H1 (cell line): ENCODE data around the gene CHST2.
"Not testable (repeated sequence)": the region's sequence is repeated elsewhere in the genome, so short reads cannot be mapped to it uniquely, and the experiment has no call there.

Source experiments
- ASH2L ChIP-seq: fragments of 200-600, 300-600 bp; sonication (generic); IDR thresholded peaks from one replicate; pipeline ENCODE4 v1.7.1; 2017; ENCODE audit warnings: low read length
- CTCF ChIP-seq, 3 experiments: IDR thresholded peaks; 1 replicate in 2 of 3; 2 replicates in 1 of 3; pipeline versions ENCODE4 v1.5.1 to v1.6.1; 2011; ENCODE audit warnings: low read length in 3 of 3, mild to moderate bottlenecking in 3 of 3, inconsistent platforms in 2 of 3, low read depth in 1 of 3, moderate library complexity in 1 of 3; ENCODE audit not compliant: insufficient read depth in 1 of 3; ENCODE audit errors: control extremely low read depth in 1 of 3
- RXRA ChIP-seq: IDR thresholded peaks from 2 replicates; pipeline ENCODE4 v1.6.1; 2011; ENCODE audit warnings: low read depth, mild to moderate bottlenecking, low read length, moderate library complexity; ENCODE audit not compliant: insufficient read depth
- TF ChIP-seq, protein P1 (sequence below): IDR thresholded peaks from 2 replicates; pipeline ENCODE4 v1.6.1; 2012; ENCODE audit warnings: low read length, inconsistent platforms

GRCh38 chr3:143073983-143074382 lies 45.6 kb upstream of the CHST2 start:
- not testable (repeated sequence) for TF ChIP-seq CTCF (IDR thresholded peaks at IDR 0.05; ENCODE audit: control extremely low read depth in 1 of 3, insufficient read depth in 1 of 3, low read depth in 1 of 3, low read length in 3 of 3); ASH2L; RXRA
- TF ChIP-seq, protein P1, sequence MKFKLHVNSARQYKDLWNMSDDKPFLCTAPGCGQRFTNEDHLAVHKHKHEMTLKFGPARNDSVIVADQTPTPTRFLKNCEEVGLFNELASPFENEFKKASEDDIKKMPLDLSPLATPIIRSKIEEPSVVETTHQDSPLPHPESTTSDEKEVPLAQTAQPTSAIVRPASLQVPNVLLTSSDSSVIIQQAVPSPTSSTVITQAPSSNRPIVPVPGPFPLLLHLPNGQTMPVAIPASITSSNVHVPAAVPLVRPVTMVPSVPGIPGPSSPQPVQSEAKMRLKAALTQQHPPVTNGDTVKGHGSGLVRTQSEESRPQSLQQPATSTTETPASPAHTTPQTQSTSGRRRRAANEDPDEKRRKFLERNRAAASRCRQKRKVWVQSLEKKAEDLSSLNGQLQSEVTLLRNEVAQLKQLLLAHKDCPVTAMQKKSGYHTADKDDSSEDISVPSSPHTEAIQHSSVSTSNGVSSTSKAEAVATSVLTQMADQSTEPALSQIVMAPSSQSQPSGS: not testable (repeated sequence)
